ENCODE results near the gene ARR3.
"Not testable (repeated sequence)": the region's sequence is repeated elsewhere in the genome, so short reads cannot be mapped to it uniquely, and the experiment has no call there.

ARR3 gene

DNA sequence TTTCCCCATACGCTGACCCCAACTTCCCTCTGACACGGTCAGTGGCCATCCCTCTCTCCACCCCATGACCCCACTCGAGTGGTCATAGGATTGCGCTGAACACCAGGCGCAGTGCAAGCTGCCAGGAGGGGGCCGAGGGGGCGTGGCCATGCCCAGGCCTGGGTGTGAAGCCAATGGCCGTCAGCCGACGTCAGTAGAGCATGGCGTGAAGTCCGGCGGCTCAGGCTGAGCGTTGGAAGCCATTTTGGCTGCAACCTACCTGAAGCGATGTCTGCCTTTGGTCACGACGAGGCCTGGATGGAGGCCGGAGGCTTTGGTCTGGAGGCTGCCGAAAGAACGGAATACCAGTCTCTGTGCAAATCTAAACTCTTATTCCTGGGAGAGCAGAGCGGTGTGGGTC, 13.8 kb downstream of the ARR3 start, which contains the start of gene RAB41:
RAB41 (plus strand) TSS at position 222 of the 400 bp plus-strand sequence; CDS start at position 268, 46 bp downstream.
- DNase-seq, result no peak

- DNase-seq, result no peak
Observed at GRCh38 chrX:70289168-70289792, 21.1 kb downstream of the ARR3 start.

GRCh38 chrX:70289793-70290770, 21.9 kb downstream of the ARR3 start, which contains the start of the genes KIF4A and PDZD11:
Gene KIF4A, plus strand, starts transcription at chrX:70290104. Its CDS starts 355 bp downstream, at chrX:70290459.
Gene PDZD11, minus strand, starts transcription at chrX:70289927. Its CDS starts 586 bp downstream, at chrX:70289341.
- peak; percentile 69 for DNase-seq

DNA sequence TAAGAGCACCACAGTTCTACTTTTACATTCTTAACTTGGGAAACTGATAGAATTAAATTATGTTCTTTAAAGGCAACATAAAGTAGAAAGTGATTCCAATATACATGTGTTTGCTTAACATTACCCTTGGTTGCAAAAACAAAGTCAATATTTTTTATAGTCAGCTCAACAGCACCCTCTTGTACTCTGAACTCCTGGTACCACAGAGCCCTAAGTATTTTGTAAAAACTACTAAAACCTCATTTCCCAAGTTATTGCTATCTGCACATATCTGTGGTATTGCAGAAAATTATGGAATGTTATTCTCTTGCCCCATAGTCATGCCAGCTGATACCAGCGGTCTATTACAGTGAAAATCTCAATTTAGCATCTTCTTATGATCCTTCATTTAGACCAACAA, 24.7 kb downstream of the ARR3 start:
- no peak for DNase-seq

GRCh38 chrX:70293621-70294020, 25.5 kb downstream of the ARR3 start:
- no peak for DNase-seq

DNA sequence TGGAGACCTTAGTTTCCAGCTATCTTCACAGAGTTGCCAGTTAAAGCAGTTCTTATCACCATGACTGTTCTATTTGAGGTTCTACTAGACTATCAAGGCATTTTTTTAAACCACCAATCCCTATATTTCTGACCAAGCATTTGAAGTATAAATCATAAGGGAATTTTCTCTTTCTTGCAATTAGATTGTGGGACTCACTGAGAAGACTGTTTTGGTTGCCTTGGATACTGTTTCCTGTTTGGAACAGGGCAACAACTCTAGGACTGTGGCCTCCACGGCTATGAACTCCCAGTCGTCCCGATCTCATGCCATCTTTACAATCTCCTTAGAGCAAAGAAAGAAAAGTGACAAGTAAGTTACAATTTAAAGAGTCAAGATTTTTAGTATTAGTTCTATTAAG, 33.6 kb downstream of the ARR3 start:
- no peak for DNase-seq

- DNase-seq, result no peak
Observed at GRCh38 chrX:70313503-70313902, 45.4 kb downstream of the ARR3 start.

DNA sequence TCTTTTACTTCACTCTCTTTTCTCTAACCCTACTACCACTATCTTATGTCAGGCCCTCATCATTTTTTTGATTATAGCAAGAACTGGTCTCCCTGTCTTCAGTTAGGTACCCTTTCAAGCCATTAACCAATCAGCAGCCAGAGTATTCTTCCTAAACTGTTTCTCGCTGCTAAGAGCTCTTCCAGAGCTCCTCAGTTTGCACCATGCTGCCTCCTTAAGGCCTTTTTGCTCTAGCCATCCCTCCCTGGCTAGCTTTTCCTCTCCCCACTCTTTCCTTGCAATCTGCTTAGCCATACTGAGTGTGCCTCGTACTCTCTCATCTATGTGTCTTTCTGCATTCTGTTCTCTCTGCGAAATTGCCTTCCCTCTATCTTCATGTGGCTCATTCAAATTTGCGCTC, 54.6 kb downstream of the ARR3 start:
- no peak for DNase-seq

GRCh38 chrX:70323628-70324027, 55.5 kb downstream of the ARR3 start:
- DNase-seq, result not testable (repeated sequence)

GRCh38 chrX:70324326-70324725, 56.2 kb downstream of the ARR3 start:
- DNase-seq, result no peak

DNA sequence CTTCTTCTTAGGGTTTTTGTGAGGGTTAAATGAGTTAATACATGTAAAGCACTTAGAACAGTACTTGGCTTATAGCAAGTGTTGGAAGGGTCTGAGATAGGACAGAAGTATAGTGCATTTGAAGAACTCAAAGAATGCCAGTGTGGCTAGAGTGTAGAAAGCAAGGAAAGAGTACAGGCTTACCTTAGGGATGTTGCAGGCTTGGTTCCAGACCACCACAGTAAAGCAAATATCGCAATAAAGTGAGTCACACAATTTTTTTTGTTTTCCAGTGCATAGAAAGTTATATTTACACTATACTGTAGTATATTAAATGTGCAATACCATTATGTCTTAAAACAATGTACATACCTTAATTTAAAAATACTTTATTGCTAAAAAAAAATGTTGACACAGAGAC, 63.0 kb downstream of the ARR3 start:
- DNase-seq, result no peak

All from CD4-positive, alpha-beta T cell treated with Interleukin-4 for 4 hours (primary cell).